Hematopoietic multipotent progenitor cell treated with erythropoietin and hydrocortisone succinate and interleukin-3 and kit ligand, for 4 days (in vitro differentiated cells): ENCODE measurements around the gene HNRNPUL1.
"Not testable (repeated sequence)": the region's sequence is repeated elsewhere in the genome, so short reads cannot be mapped to it uniquely, and the experiment has no call there.

Source experiments
- DNase-seq: peaks from one replicate; pipeline ENCODE4 v3.0.0-alpha.2; 2015

Gene HNRNPUL1

GRCh38 chr19:41327576-41328156, 63.5 kb downstream of the HNRNPUL1 start:
- DNase-seq, result peak; percentile 95

- DNase-seq, result peak; percentile 70
Observed at GRCh38 chr19:41328157-41328841, 64.1 kb downstream of the HNRNPUL1 start.

DNA sequence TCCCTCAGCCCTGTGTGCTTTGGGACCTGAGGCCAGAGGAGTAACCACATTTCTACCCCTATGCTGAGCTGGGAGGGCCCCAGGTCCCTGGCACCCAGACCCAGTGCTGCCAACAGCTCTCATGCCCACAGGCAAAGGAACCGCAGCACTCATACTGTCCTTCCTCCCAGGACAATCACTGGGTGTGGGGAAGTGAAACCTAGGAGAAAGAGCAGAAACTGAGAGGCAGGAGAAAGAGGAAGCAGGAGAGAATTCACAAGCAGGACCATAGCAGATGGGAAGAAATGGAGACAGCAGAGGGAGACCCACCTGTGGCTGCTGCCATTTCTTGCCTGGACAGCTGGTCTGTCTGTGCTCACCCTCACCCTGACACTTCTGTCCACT, 64.7 kb downstream of the HNRNPUL1 start:
- DNase-seq, result no peak

GRCh38 chr19:41330481-41330880, 66.3 kb downstream of the HNRNPUL1 start:
- DNase-seq, result no peak

DNA sequence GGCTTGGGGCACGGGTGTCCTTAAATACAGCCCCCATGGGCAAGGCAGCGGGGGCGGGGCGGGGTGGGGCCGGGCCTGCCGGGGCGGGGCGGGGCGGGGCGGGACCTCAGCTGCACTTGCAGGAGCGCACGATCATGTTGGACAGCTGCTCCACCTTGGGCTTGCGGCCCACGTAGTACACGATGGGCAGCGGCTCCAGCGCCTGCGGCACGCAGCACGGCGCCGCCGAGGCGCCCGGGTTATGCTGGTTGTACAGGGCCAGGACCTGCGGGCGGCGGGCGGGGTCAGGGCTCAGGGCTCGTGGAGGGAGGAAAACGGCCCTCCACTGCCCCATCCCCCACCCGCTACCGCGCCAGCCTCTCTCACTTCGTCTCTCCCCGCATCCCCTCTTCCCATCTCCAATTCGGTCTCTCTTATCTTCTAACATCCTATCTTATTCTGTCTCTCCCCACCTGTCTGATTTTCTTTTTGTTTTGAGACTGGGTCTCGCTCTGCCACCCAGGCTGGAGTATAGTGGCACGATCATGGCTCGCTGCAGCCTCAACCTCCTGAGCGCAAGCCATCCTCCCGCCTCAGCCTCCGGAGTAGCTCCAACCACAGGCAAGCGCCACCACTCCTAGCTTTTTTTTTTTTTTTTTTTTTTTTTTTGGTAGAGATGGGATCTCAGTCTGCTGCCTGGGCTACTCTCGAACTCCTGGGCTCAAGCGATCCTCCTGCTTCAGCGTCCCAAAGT, 66.9 kb downstream of the HNRNPUL1 start:
- DNase-seq, result no peak

DNA sequence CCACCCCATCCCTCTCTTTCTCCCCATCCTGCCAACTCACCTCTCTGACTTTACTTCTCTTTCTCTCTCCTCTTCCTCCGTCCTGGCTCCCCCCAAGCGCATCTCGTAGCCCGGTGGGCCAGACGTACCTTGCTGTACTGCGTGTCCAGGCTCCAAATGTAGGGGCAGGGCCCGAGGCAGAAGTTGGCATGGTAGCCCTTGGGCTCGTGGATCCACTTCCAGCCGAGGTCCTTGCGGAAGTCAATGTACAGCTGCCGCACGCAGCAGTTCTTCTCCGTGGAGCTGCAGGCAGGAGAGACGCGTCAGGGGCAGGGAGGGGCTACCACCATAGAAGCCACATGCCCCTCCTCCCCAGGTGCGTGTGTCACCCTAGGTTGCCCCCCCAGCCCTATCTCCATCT, 67.8 kb downstream of the HNRNPUL1 start:
- DNase-seq, result no peak

- DNase-seq, result no peak
Observed at GRCh38 chr19:41332468-41332867, 68.3 kb downstream of the HNRNPUL1 start.

- DNase-seq, result no peak
Observed at GRCh38 chr19:41334793-41335192, 70.6 kb downstream of the HNRNPUL1 start.

DNA sequence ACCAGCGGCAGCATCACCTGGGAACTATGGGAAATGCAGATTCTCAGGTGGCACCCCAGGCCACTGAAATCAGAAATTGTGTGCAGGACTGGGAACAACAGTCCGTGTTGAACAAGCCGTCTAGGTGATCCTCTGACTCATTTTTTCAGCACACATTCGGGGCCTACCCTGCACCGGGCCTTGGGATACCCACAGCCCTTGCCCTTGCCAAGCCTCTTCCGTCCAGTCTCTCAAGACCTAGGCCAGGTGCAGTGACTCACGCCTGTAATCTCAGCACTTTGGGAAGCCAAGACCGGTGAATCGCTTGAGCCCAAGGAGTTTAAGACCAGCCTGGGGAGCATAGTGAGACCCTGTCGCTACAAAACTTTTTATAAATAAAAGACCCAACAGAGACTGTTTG, 71.3 kb downstream of the HNRNPUL1 start:
- no peak for DNase-seq

GRCh38 chr19:41339936-41340335, 75.8 kb downstream of the HNRNPUL1 start:
- no peak for DNase-seq

GRCh38 chr19:41341669-41342490, 77.7 kb downstream of the HNRNPUL1 start:
- DNase-seq, result no peak

- no peak for DNase-seq
Observed at GRCh38 chr19:41344162-41344561, 80.0 kb downstream of the HNRNPUL1 start.

DNA sequence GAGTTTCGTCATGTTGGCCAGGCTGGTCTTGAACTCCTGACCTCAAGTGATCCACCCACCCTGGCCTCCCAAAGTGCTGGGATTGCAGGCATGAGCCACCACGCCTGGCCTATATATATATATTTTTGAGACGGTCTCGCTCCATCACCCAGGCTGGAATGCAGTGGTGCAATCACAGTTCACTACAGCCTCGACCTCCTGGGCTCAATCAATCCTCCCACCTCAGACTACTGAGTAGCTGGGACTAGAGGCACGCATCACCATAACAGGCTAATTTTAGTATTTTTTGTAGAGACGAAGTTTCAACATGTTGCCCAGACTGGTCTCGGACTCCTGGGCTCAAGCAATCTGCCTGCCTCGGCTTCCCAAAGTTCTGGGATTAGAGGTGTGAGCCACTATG, 82.7 kb downstream of the HNRNPUL1 start:
- DNase-seq, result not testable (repeated sequence)

GRCh38 chr19:41350735-41351338, 86.7 kb downstream of the HNRNPUL1 start:
- peak; percentile 94 for DNase-seq

GRCh38 chr19:41351339-41352245, 87.4 kb downstream of the HNRNPUL1 start:
- peak; percentile 90 for DNase-seq

DNA sequence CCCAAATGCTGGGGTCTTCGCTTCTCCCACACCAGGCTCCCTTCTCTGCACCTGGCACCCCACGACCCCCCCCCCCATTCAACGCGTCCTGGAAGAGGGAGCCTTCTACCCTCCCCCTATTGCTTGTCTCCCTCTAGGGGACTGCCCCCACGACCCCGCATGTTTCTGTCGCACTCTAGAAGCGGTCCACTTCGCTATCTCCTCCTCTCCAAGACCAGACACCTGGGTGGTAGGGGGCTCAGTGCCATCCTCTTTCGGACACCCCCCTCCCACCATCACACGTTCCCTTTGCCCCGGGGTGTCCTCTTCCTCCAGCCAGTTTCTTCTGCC, 88.1 kb downstream of the HNRNPUL1 start:
- no peak for DNase-seq

DNA sequence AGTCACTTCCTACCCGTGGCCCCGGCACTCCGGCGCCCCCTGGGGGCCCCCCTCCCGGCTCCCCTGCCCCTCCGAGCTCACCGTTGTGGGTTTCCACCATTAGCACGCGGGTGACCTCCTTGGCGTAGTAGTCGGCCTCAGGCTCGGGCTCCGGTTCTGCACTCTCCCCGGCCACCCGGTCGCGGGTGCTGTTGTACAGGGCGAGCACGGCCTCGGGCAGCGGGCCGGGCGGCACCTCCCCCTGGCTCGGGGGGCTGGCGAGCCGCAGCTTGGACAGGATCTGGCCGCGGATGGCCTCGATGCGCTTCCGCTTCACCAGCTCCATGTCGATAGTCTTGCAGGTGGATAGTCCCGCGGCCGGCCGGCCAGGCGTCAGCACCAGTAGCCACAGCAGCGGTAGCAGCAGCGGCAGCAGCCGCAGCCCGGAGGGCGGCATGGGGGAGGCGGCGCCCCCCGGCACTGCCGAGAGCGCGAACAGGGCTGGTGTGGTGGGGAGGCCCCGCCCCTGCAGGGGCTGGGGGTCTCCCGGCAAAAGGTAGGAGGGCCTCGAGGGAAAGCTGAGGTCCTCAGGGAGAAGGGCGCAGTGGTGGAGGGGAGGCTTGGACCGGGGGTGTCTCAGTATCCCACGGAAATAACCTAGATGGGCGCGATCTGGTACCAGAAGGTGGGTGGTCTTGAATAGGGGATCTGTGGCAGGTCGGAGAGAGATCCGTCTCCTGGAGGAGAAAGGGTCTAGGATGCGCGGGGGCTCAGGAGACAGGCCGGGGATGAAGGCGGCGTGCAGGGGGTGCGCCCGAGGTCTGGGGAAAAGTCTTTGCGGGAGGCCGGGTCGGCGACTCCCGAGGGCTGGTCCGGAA, 88.7 kb downstream of the HNRNPUL1 start:
- peak; percentile 89 for DNase-seq

GRCh38 chr19:41353466-41354342, 89.5 kb downstream of the HNRNPUL1 start, which contains the start of gene TGFB1:
TSS of gene TGFB1 (minus strand) at chr19:41353922. CDS start at chr19:41353044, 878 bp downstream.
- DNase-seq, result peak; percentile 96

DNA sequence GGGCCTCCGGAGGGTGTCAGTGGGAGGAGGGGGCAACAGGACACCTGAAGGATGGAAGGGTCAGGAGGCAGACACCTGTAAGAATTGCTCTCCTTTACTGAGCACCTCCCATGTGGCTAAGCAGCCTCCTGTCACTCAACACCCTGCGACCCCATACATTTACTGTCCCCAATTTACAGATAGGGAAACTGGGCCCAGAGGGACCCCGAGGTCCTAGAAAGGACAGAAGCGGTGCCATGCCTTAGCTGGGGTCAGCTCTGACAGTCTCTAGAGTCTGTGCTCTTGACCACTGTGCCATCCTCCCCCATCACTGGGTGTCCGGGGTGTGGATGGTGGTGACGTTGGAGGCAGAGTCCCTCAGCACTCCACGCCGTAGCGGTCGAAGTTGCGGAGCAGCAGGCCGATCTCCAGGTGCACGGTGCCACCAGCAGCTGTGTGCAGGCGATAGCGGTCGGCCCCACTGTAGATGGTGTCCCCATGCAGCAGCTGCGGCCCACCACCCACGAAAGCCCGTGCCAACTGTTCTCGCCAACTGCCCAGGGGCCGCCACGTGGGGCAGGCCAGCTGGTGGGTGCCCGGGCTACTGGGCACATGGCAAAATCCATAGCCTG, 90.3 kb downstream of the HNRNPUL1 start:
- DNase-seq, result no peak
